Epidermal melanocyte (primary cell): ENCODE measurements around the gene SLC25A19.

Source experiments
- DNase-seq: peaks from one replicate; pipeline ENCODE4 v3.0.0; 2011; ENCODE audit warnings: low spot score; ENCODE audit not compliant: insufficient read length

The SLC25A19 gene

GRCh38 chr17:75289115-75289831 lies at the start of gene SLC25A19:
TSS of gene SLC25A19 (minus strand) at chr17:75289433. CDS start at chr17:75286764, 2,669 bp downstream.
- DNase-seq, result peak; percentile 99

- DNase-seq, result no peak
Observed at GRCh38 chr17:75338335-75338734, 49.1 kb upstream of the SLC25A19 start.

- DNase-seq, result no peak
Observed at GRCh38 chr17:75335315-75335714, 46.1 kb upstream of the SLC25A19 start.

GRCh38 chr17:75334723-75335122 lies 45.5 kb upstream of the SLC25A19 start:
- no peak for DNase-seq

- no peak for DNase-seq
Observed at GRCh38 chr17:75331671-75332070, 42.4 kb upstream of the SLC25A19 start.

- no peak for DNase-seq
Observed at GRCh38 chr17:75327757-75328156, 38.5 kb upstream of the SLC25A19 start.

GRCh38 chr17:75326226-75326848 lies 37.1 kb upstream of the SLC25A19 start:
- no peak for DNase-seq

- DNase-seq, result no peak
Observed at GRCh38 chr17:75325827-75326225, 36.6 kb upstream of the SLC25A19 start.

GRCh38 chr17:75325348-75325747 lies 36.1 kb upstream of the SLC25A19 start:
- no peak for DNase-seq

- no peak for DNase-seq
Observed at GRCh38 chr17:75321506-75321905, 32.3 kb upstream of the SLC25A19 start.

GRCh38 chr17:75319904-75320691 lies 30.9 kb upstream of the SLC25A19 start:
- no peak for DNase-seq

GRCh38 chr17:75318615-75319222 lies 29.5 kb upstream of the SLC25A19 start:
- no peak for DNase-seq

- no peak for DNase-seq
Observed at GRCh38 chr17:75318211-75318610, 29.0 kb upstream of the SLC25A19 start.

- no peak for DNase-seq
Observed at GRCh38 chr17:75317671-75318070, 28.4 kb upstream of the SLC25A19 start.

- DNase-seq, result no peak
Observed at GRCh38 chr17:75316253-75316652, 27.0 kb upstream of the SLC25A19 start.

- DNase-seq, result no peak
Observed at GRCh38 chr17:75315541-75316243, 26.5 kb upstream of the SLC25A19 start.

GRCh38 chr17:75313941-75314551 lies 24.8 kb upstream of the SLC25A19 start:
- DNase-seq, result no peak

GRCh38 chr17:75308732-75309629 lies 19.7 kb upstream of the SLC25A19 start:
- DNase-seq, result no peak

GRCh38 chr17:75307957-75308731 lies 18.9 kb upstream of the SLC25A19 start:
- no peak for DNase-seq
